H1 (cell line): Measurements from ENCODE around the gene TMEM132A.

ENCODE experiments used
- CHD1 ChIP-seq: IDR thresholded peaks from 2 replicates; pipeline ENCODE4 v1.6.1; 2012; ENCODE audit warnings: low read depth, low read length, improper control_type of control experiment
- EP300 ChIP-seq, 2 experiments: IDR thresholded peaks; 1 replicate in 1 of 2; 2 replicates in 1 of 2; pipeline ENCODE4 v1.6.1; 2011 to 2012; ENCODE audit warnings: low read depth in 2 of 2, low read length in 2 of 2, mild to moderate bottlenecking in 2 of 2, borderline replicate concordance in 1 of 2, inconsistent platforms in 1 of 2, moderate library complexity in 1 of 2
- EZH2 ChIP-seq: fragments of 200-600 bp; sonication (generic); IDR thresholded peaks from 2 replicates; pipeline ENCODE4 v1.7.1; 2012; ENCODE audit warnings: low read depth, mild to moderate bottlenecking, moderate library complexity, low read length, inconsistent platforms; ENCODE audit not compliant: severe bottlenecking
- PHF8 ChIP-seq: fragments of 200-600 bp; sonication (generic); conservative IDR thresholded peaks from 2 replicates; pipeline ENCODE4 v1.7.1; 2012; ENCODE audit warnings: low read depth, mild to moderate bottlenecking, inconsistent platforms, low read length, moderate library complexity
- POLR2A ChIP-seq, 2 experiments: IDR thresholded peaks; 1 replicate in 1 of 2; 2 replicates in 1 of 2; pipeline ENCODE4 v1.6.1; 2011; ENCODE audit warnings: low read depth in 2 of 2, low read length in 2 of 2, mild to moderate bottlenecking in 2 of 2; ENCODE audit errors: control extremely low read depth in 1 of 2
- RAD21 ChIP-seq, 2 experiments: IDR thresholded peaks in 1 of 2; conservative IDR thresholded peaks in 1 of 2; 2 replicates each; pipeline ENCODE4 v1.6.1; 2011; ENCODE audit warnings: low read depth in 2 of 2, low read length in 2 of 2, improper control_type of control experiment in 1 of 2, inconsistent platforms in 1 of 2, mild to moderate bottlenecking in 1 of 2, moderate library complexity in 1 of 2
- TAF1 ChIP-seq: IDR thresholded peaks from 2 replicates; pipeline ENCODE4 v1.6.1; 2011; ENCODE audit warnings: mild to moderate bottlenecking, low read depth, low read length
- TF ChIP-seq, protein P1 (sequence below): IDR thresholded peaks from 2 replicates; pipeline ENCODE4 v1.6.1; 2012; ENCODE audit warnings: inconsistent platforms
- TF ChIP-seq, protein P2 (sequence below), 3 experiments: IDR thresholded peaks; 1 replicate in 2 of 3; 2 replicates in 1 of 3; pipeline versions ENCODE4 v1.5.1 to v1.6.1; 2011; ENCODE audit warnings: low read length in 3 of 3, mild to moderate bottlenecking in 3 of 3, inconsistent platforms in 2 of 3, low read depth in 1 of 3, moderate library complexity in 1 of 3; ENCODE audit not compliant: insufficient read depth in 1 of 3; ENCODE audit errors: control extremely low read depth in 1 of 3
- TF ChIP-seq, protein P3 (sequence below): IDR thresholded peaks from 2 replicates; pipeline ENCODE4 v1.6.1; 2011; ENCODE audit warnings: low read depth, mild to moderate bottlenecking, low read length; ENCODE audit not compliant: insufficient read depth

- TF ChIP-seq PHF8 (no peak), EZH2 (no peak), POLR2A (IDR thresholded peaks at IDR 0.05; ENCODE audit: control extremely low read depth in 1 of 2, low read depth in 2 of 2, low read length in 2 of 2) (no peak), RAD21 (IDR thresholded peaks at IDR 0.05 in 1 of 2, conservative IDR thresholded peaks at IDR 0.05 in 1 of 2; ENCODE audit: low read depth in 2 of 2, low read length in 2 of 2) (no peak), EP300 (IDR thresholded peaks at IDR 0.05; ENCODE audit: borderline replicate concordance in 1 of 2, low read depth in 2 of 2, low read length in 2 of 2) (no peak), TAF1 (no peak), CHD1 (no peak)
- TF ChIP-seq, protein P1, sequence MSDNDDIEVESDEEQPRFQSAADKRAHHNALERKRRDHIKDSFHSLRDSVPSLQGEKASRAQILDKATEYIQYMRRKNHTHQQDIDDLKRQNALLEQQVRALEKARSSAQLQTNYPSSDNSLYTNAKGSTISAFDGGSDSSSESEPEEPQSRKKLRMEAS, result no peak
- TF ChIP-seq, protein P2, sequence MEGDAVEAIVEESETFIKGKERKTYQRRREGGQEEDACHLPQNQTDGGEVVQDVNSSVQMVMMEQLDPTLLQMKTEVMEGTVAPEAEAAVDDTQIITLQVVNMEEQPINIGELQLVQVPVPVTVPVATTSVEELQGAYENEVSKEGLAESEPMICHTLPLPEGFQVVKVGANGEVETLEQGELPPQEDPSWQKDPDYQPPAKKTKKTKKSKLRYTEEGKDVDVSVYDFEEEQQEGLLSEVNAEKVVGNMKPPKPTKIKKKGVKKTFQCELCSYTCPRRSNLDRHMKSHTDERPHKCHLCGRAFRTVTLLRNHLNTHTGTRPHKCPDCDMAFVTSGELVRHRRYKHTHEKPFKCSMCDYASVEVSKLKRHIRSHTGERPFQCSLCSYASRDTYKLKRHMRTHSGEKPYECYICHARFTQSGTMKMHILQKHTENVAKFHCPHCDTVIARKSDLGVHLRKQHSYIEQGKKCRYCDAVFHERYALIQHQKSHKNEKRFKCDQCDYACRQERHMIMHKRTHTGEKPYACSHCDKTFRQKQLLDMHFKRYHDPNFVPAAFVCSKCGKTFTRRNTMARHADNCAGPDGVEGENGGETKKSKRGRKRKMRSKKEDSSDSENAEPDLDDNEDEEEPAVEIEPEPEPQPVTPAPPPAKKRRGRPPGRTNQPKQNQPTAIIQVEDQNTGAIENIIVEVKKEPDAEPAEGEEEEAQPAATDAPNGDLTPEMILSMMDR (IDR thresholded peaks at IDR 0.05; ENCODE audit: control extremely low read depth in 1 of 3, insufficient read depth in 1 of 3, low read depth in 1 of 3, low read length in 3 of 3), result no peak
- TF ChIP-seq, protein P3, sequence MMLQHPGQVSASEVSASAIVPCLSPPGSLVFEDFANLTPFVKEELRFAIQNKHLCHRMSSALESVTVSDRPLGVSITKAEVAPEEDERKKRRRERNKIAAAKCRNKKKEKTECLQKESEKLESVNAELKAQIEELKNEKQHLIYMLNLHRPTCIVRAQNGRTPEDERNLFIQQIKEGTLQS, result no peak
Observed at GRCh38 chr11:60972182-60973030, 48.1 kb downstream of the TMEM132A start.
